Natural killer cell (primary cell): ENCODE results near the gene LTN1. TPM values are rescaled to one million over a fixed set of nuclear protein-coding genes. Genes with fewer than 3 reads are reported as not detected.

ENCODE experiments used
- ATAC-seq, 3 donors: fragments of 150-1000 bp in 2 of 3; fragments of 200-7000 bp in 1 of 3; cut with Tn5 transposase; 1 replicate in 1 of 3; 2 replicates in 2 of 3; pipeline ENCODE4 v1.10.0; 2021; ENCODE audit warnings: mild to moderate bottlenecking in 2 of 3, moderate library complexity in 2 of 3
- DNase-seq, 2 donors: peaks; one replicate each; pipeline versions ENCODE4 v3.0.0 to v3.0.0-alpha.2; 2013 to 2021; ENCODE audit warnings: mixed read lengths in 1 of 2
- H3K27ac ChIP-seq: one replicate; pipeline ENCODE4 v1.5.1; 2013; ENCODE audit warnings: mild to moderate bottlenecking, low read length
- H3K27me3 ChIP-seq: one replicate; pipeline ENCODE4 v1.6.1; 2013; ENCODE audit warnings: low read length; ENCODE audit not compliant: control insufficient read depth, insufficient read depth
- H3K36me3 ChIP-seq: one replicate; pipeline ENCODE4 v1.6.1; 2013; ENCODE audit warnings: low read length; ENCODE audit not compliant: control insufficient read depth, insufficient read depth
- H3K4me1 ChIP-seq: one replicate; pipeline ENCODE4 v1.6.1; 2013; ENCODE audit warnings: low read length; ENCODE audit not compliant: control insufficient read depth, insufficient read depth
- H3K4me3 ChIP-seq: one replicate; pipeline ENCODE4 v1.5.1; 2013; ENCODE audit warnings: low read length
- H3K9me3 ChIP-seq: one replicate; pipeline ENCODE4 v1.6.1; 2013; ENCODE audit warnings: low read length; ENCODE audit not compliant: control insufficient read depth, insufficient read depth
- H3K27ac Mint-ChIP-seq, 2 donors: one replicate each; pipeline ENCODE4 v1.8.0; 2022; ENCODE audit warnings: mild to moderate bottlenecking in 2 of 2, mixed read lengths in 2 of 2, moderate library complexity in 1 of 2
- H3K27me3 Mint-ChIP-seq, 2 donors: one replicate each; pipeline ENCODE4 v1.8.0; 2022; ENCODE audit warnings: low read depth in 2 of 2, mixed read lengths in 2 of 2
- H3K36me3 Mint-ChIP-seq: one replicate; pipeline ENCODE4 v1.8.0; 2022; ENCODE audit warnings: mixed read lengths
- H3K4me1 Mint-ChIP-seq, 2 donors: one replicate each; pipeline ENCODE4 v1.8.0; 2022; ENCODE audit warnings: mixed read lengths in 2 of 2
- H3K4me3 Mint-ChIP-seq: one replicate; pipeline ENCODE4 v1.8.0; 2022; ENCODE audit warnings: mild to moderate bottlenecking, moderate library complexity, mixed read lengths
- H3K9me3 Mint-ChIP-seq, 2 donors: one replicate each; pipeline ENCODE4 v1.8.0; 2022; ENCODE audit warnings: mixed read lengths in 2 of 2
- CTCF ChIP-seq: fragments of 200-600 bp; IDR thresholded peaks from one replicate; pipeline ENCODE4 v1.8.0; 2022; ENCODE audit warnings: antibody characterized with exemption
- WGBS: methylation state at CpG from one replicate; pipeline ENCODE4 v1.1.7; 2013; ENCODE audit warnings: missing lambda C conversion rate; ENCODE audit not compliant: insufficient coverage; 5-methylcytosine and 5-hydroxymethylcytosine counted together
- intact Hi-C: fragments of 100-400 bp; cut with micrococcal nuclease; formaldehyde crosslinking; loops from one replicate; pipeline ENCODE4 v1.14.2; 2022
- total RNA-seq, 4 donors: library from RNA; stranded (reverse); fragments of 120-200 nt in 1 of 4; gene quantifications; one replicate each; pipeline versions ENCODE4 v1.2.3 to v1.2.4, GENCODE V29; 2013 to 2022

LTN1 gene
- total RNA-seq, 3 donors from 2014 or later (not counting 1 experiment from before 2014, with no cell fraction given): 33.7 to 43.1 (median 35.0) TPM

GRCh38 chr21:28904961-28905435, 87.7 kb downstream of the LTN1 start:
- Mint-ChIP-seq H3K4me3 (no peak overlapping the region), H3K27ac (no peak overlapping the region), H3K4me1 (no peaks in the 10 kb centered on the region), H3K36me3 (no peaks in the 10 kb centered on the region), H3K27me3 (peaks cover 0 to 18% of the 10 kb centered on the region in 2 donors), H3K9me3 (peaks cover 0 to 2% of the 10 kb centered on the region in 2 donors)
- no peak for TF ChIP-seq CTCF
- 91% methylated on average over 1 of the region's 1 CpG for WGBS
- Histone ChIP-seq H3K9me3 (no peaks in the 10 kb centered on the region), H3K4me1 (no peaks in the 10 kb centered on the region), H3K27me3 (no peaks in the 10 kb centered on the region), H3K36me3 (no peaks in the 10 kb centered on the region), H3K27ac (no peak overlapping the region), H3K4me3 (no peak overlapping the region)
- intact Hi-C loops: no loop called here
- no peak for DNase-seq
- no peak for ATAC-seq

- H3K36me3 ChIP-seq: no peaks in the 10 kb centered on the region
- no peak for TF ChIP-seq CTCF
- no peak overlapping the region for H3K4me3 ChIP-seq
- no peaks in the 10 kb centered on the region for H3K9me3 ChIP-seq
- Mint-ChIP-seq H3K9me3 (peaks cover 0 to 2% of the 10 kb centered on the region in 2 donors), H3K4me1 (no peaks in the 10 kb centered on the region), H3K4me3 (no peak overlapping the region), H3K27ac (no peak overlapping the region), H3K36me3 (no peaks in the 10 kb centered on the region), H3K27me3 (peaks cover 0 to 18% of the 10 kb centered on the region in 2 donors)
- ATAC-seq (no peak), DNase-seq (no peak)
- 94% methylated on average over 18 of the region's 18 CpGs for WGBS
- H3K27ac ChIP-seq: no peak overlapping the region
- no peaks in the 10 kb centered on the region for H3K27me3 ChIP-seq
- no peaks in the 10 kb centered on the region for H3K4me1 ChIP-seq
- intact Hi-C loops: no loop called here
Observed at GRCh38 chr21:28903448-28903847, 89.2 kb downstream of the LTN1 start.

- H3K36me3 Mint-ChIP-seq: no peaks in the 10 kb centered on the region
- intact Hi-C loops: no loop called here
- H3K27me3 Mint-ChIP-seq: peaks cover 2 to 40% of the 10 kb centered on the region in 2 donors
- TF ChIP-seq CTCF: no peak
- H3K4me1 Mint-ChIP-seq: no peaks in the 10 kb centered on the region
- Histone ChIP-seq H3K27ac (no peak overlapping the region), H3K4me1 (no peaks in the 10 kb centered on the region), H3K9me3 (no peaks in the 10 kb centered on the region), H3K4me3 (no peak overlapping the region), H3K27me3 (no peaks in the 10 kb centered on the region), H3K36me3 (no peaks in the 10 kb centered on the region)
- 95% methylated on average over 2 of the region's 2 CpGs for WGBS
- H3K9me3 Mint-ChIP-seq: peaks cover 0 to 2% of the 10 kb centered on the region in 2 donors
- H3K4me3 Mint-ChIP-seq: no peak overlapping the region
- no peak for ATAC-seq
- DNase-seq: no peak
- H3K27ac Mint-ChIP-seq: no peak overlapping the region
Observed at GRCh38 chr21:28900481-28900880, 92.2 kb downstream of the LTN1 start.

- no peaks in the 10 kb centered on the region for H3K9me3 ChIP-seq
- H3K27ac ChIP-seq: no peak overlapping the region
- Mint-ChIP-seq H3K36me3 (no peaks in the 10 kb centered on the region), H3K27ac (no peak overlapping the region), H3K4me3 (no peak overlapping the region), H3K9me3 (peaks cover 0 to 2% of the 10 kb centered on the region in 2 donors), H3K27me3 (peaks cover 2 to 40% of the 10 kb centered on the region in 2 donors), H3K4me1 (no peaks in the 10 kb centered on the region)
- no peak for DNase-seq
- no peaks in the 10 kb centered on the region for H3K4me1 ChIP-seq
- H3K27me3 ChIP-seq: no peaks in the 10 kb centered on the region
- WGBS: 90% methylated on average over 5 of the region's 5 CpGs
- intact Hi-C loops: no loop called here
- no peaks in the 10 kb centered on the region for H3K36me3 ChIP-seq
- H3K4me3 ChIP-seq: no peak overlapping the region
- no peak for TF ChIP-seq CTCF
- ATAC-seq: peak in 1 of 3 donors; percentile 39
Observed at GRCh38 chr21:28899744-28900143, 92.9 kb downstream of the LTN1 start.
